GM18951 (cell line): Measurements from ENCODE around the gene MCRS1.

Experiments
- POLR2A ChIP-seq: IDR thresholded peaks from 4 replicates; pipeline ENCODE4 v1.6.1; 2011; ENCODE audit warnings: mild to moderate bottlenecking; ENCODE audit not compliant: insufficient read length, insufficient read depth; ENCODE audit errors: extremely low read depth
- in situ Hi-C: fragments of 300-500 bp; cut with MboI; formaldehyde crosslinking; loops from one replicate; pipeline ENCODE4 v1.12.0; 2022; ENCODE audit warnings: low sequenced_read_pairs, mixed read lengths, inconsistent platforms; ENCODE audit not compliant: unreplicated experiment

MCRS1 gene

DNA sequence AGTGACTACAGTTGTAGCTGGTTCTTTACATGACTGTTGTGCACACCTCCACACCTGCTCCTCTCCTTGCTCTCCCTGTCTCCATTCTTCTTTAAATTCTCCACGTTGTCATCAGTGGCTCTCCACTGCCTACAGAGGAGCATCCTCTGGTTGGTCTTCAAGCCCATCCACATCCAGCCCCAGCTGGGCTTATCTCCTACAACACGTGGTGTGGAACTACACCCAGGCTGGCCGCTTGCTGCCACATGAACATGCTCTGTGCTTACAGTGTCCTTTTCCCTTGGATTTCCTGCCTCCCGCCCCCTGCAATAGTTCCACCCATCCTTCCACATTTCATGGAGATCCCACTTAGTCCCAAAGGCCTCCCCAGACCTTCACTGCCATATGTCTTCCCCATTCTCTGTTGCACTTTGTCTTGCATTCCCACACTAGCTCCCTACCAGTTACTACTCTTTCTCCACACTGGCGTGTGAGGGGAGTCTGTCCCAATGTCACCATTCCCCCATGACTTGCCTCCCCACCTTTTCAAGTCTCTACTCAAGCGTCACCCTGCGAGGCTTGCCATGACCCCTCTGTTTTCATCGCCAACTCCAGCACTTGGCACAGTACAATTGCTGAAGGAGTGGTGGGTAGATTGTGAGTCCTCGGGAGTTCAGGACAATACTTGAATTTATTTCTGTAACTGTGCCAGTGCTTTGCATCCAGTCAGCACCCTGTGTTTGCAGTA lies 9.8 kb upstream of the MCRS1 start:
- no peak for TF ChIP-seq POLR2A

DNA sequence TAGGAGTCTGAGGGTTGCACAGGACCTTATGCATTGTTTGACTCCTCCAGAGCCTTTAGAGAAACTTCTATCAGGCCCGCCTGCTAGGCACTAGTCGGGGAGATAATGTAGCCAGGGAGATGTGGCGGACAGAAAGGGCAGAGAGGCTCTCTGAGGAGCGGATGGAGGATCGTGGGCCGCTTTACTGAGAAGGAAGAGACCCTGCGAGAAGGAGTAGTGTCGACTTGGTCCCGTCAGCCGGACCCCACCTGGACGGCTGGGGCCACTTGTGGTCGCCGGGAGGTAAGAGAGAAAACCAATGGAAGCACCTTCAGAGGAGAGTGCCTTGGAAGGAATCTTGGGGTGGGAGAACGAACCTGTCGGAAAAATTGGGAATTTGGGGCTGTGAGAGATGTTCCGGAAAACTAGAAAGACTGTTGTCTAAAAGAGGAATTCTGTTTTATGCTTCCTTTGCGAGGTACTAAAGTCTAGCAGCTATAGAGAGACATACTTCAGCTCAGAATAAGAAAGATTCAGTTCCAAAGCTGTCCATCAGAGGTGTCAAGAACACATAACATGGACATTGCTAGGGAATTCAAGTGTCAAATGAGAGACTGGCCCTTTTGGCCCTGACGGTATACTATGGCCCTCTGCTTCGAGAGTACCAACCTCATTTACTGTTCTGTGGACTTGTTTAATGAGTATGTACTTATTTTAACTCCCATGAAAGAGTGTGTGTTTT lies 660 bp upstream of the MCRS1 start:
- in situ Hi-C loops = no loop called here
- TF ChIP-seq POLR2A = no peak

More for the DNA sequence above, 9.8 kb upstream of the MCRS1 start:
- in situ Hi-C loops = no loop called here

DNA sequence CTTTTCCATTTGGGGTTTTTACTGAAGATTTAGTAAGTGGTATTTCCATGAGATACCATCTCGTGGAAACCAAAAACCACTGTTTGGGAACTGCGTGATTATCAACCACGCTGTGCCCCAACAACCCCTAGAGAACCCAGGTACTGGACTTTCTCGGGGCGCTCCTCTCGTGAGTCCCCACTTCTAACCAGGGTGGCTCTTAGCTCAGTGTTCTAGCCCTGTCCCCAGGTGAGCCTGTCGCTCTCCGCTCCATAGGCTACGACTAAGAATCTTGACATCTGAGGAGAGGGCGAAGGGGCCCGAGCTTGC lies 686 bp downstream of the MCRS1 start:
- in situ Hi-C loops = no loop called here
- no peak for TF ChIP-seq POLR2A

DNA sequence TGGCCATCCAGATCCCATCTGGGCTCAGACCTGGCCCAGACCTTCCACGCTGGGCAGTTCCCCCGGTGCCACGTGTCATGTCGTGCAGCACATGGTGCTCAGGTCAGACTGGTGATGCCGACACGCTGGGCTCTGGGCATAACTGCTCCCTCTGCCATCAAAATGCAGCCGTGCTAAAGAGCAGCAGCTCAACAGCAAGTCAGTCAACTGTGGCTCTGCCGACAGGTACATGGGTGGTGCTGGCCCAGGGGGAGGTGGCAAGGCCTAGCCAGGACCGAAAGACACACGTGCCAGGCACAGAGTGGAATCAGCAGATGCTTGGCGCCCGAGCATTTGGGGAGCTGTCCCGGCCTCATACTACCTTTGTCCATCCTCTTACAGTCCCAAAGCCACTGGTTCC lies 1.6 kb downstream of the MCRS1 start:
- TF ChIP-seq POLR2A = no peak
- in situ Hi-C loops = no loop called here

DNA sequence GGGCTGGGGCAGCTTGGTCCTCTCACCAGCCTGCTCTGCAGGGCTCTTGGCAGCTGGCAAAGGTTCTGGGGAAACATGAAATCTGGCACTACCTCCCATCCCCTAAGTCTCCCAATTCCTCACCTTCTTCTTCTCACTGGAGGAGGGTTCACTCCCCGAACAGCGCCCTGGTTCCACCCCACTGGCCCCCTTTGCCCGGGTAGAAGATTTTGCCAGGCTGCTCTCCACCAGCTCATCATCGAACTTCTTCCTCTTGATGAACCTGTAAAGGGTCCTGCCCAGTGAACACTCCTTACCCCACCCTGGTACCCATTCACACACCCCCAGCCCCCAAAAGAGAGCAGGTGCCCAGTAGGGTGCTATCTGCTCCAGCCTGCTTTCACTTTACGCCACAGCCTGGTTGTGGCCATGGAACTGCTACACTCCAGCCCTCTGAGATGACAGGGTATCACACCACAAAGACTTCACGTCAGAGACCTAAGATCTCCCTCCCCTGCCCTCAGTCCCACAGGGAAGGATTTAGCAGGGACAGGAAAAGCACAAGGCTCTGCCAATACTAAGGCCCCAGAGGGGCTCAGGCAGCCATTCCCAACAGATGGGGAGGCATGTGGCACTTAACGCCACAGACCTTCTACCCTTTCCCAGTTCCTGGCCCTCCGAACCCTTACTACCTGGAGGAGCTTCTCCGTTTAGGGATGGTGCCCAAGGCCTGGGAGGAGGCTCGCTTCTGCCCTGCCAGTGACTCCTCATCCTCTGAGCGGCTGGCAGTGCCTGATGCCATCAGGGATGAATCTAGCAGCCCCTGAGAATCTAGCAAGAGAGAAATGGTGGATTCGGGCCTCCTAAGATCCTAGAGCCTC lies 2.3 kb downstream of the MCRS1 start:
- in situ Hi-C loops = no loop called here
- TF ChIP-seq POLR2A = no peak

DNA sequence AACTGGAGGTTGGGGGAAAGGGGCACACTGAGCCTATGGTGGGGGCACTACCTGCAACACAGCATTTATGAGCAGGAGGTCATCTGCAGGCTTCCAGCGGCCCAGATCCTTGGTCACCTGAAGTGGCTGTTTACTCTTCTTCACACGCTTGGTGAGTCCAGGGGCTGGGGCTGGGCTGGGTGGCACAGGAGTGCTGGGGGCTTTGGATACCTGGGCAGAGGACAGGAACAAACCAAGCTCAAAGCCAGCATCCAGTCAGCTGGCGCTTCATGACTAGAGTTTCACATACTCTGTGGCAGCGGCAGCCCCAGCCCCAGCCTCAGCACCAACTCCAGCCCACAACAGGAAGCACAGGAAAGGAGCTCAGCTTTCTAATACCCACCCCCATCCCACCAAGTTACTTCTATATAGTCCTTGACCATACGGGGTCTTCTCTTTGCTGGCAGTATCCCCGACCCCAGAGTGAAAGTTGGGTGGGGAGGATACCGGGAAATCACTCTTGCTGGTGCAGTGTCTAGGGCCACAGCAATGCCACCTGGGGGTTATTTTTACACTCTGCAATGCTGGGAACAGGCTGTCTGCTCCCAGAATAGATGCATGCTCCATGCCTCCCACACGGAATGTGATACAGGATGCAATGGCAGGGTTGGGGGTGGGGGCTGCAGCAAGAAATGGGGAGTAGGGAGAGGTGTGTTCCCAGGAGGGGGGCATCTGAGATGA lies 3.1 kb downstream of the MCRS1 start:
- in situ Hi-C loops = no loop called here
- no peak for TF ChIP-seq POLR2A

DNA sequence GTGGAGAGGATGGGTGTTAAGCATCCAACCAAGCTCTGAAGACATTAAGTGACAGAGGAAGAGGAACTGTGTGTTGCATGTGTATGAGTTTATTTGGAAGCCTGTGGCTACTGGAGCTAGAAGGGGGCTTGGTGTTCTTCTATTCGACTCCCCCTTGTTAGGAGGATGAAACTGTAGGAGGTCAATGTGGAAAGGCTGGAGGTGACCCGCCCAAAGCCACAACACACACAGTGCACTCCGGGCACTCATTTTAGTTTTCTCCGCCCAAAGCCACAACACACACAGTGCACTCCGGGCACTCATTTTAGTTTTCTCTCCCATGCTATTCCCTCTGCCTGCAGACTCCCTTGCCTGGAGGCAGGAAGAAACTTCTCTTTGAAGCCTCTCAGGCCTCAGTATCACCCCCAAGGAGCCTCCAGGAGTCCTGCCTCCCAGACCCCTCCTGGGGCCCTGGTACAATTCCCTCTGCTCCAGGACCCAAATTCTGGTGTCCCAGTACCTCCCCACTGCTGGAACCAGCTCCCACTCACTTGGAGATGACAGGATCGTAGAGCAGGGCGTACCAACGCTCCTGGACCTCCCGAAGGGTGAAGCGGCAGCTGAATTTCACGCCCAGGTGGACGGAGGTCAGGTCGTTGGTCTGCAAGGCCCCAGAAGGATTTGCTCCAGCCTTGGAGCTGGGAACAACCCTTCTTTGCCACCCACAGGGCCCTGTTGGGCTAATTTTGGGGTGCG lies 3.8 kb downstream of the MCRS1 start:
- no peak for TF ChIP-seq POLR2A
- in situ Hi-C loops = no loop called here

DNA sequence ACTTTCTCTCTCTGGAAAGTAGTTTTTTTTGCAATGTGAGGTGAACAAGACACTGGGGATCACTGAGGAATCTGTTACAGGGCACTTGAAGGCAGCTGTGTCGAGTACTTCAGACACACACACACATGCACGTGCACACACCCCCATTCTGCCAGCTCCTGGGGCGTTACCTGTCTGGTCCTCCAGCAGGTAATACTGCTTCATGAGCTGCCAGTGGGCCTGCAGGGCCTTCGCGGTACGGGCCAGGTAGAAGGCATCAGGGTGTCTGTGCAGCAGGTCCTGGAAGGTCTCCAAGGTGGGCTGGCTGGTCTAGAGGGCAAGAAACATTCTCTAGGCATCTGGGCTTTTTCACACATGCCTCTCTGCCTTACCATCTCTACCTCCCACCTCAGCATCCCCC lies 5.1 kb downstream of the MCRS1 start:
- in situ Hi-C loops = no loop called here
- no peak for TF ChIP-seq POLR2A

DNA sequence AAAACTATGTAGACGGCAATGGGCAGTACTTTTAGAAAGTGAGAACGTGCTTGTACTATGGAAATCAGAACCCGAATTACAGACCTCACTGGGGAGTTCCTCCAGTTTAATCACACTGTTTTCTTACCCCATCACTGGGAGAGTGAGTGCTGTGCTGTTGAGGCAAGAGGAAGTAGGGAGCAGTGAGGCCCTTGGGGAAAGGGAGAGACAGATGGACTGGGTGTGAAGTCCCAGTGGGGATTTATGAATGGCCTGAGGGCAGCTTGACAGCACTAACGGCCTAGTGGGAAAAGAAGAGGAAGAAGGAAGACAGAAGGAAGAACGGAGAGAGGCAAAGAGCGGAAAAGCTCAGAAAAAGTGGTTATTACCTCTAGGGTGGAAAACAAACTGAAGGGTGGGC lies 5.7 kb downstream of the MCRS1 start:
- TF ChIP-seq POLR2A = no peak
- in situ Hi-C loops = no loop called here

DNA sequence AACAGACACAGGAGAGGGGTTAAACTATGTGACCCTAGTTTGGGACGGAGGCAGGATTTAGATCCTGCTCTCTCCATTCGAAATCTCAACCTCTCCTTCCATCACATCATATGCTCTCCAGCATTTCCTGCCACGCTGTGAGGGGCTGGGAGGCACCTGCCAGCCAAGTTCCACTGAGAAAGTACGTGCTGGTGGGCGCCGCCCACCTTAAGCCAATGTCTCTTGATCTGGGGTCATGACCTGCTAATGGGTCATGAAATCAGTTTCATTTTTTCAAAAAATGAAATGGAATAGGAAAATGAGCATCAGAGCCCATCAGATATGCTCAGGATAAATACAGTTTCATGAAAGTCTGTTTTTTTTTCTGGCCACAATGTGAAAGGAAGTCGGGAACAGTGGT lies 7.2 kb downstream of the MCRS1 start:
- no peak for TF ChIP-seq POLR2A
- in situ Hi-C loops = no loop called here

DNA sequence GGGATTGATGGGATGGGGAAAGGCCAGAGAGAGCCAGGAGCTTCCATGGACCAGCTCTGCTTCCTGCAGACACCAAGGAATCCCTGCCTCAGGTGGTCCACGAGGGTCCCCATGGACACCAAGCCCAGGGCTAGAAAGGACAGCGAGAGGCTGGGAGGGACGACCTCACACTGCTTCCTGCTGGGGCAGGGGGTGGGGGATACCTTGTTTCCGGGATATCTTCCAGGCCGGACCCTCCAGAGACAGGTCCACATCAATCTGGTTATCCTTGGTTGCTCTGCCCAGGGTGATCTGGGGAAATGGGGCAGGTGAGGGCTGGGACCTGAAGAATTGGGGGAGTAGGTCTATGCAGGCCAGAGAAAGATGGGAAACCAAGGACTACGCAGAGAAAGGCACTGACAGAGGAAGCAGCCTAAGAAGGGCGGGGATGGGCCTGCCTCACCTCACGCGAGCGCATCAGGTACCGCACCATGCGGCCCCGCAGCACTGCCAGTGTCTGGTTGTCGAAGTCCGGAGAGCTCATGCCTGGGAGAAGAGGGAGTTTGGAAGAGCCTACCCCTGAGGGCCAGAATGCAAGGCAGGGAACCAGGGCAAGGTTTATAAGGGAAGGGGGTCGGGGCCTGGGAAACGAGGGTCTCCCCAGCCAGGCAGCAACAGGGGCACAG lies 8.8 kb downstream of the MCRS1 start:
- in situ Hi-C loops = no loop called here
- TF ChIP-seq POLR2A = no peak

DNA sequence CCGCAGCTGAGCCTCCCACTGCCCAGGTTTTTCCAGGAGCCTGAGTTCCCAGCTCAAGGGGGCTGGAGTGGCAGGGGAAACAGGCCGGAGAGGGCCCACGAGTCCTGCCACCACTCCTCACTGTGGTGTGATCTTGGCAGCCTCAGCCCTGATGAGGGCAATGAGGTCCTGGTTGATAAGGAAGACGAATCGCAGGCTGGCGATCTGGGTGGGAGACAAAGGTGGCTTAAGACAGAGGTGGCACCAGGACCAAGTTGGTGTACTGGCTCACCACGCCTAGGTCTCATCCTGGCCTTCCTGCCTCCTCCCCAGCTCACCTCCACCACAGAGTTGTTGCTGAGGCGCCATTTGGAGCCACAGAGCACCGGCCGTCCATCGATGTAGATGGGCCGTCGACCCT lies 9.4 kb downstream of the MCRS1 start:
- in situ Hi-C loops = no loop called here
- no peak for TF ChIP-seq POLR2A
